GM19324 (cell line): ENCODE data around the gene PAX3.
"Not testable (repeated sequence)": the region's sequence is repeated elsewhere in the genome, so short reads cannot be mapped to it uniquely, and the experiment has no call there.

Experiments used
- ATAC-seq: cut with Tn5 transposase; IDR thresholded peaks from one replicate; pipeline ENCODE4 v1.9.1; 2021; ENCODE audit warnings: mild to moderate bottlenecking, moderate library complexity; ENCODE audit not compliant: unreplicated experiment, low FRiP score

Gene PAX3

DNA sequence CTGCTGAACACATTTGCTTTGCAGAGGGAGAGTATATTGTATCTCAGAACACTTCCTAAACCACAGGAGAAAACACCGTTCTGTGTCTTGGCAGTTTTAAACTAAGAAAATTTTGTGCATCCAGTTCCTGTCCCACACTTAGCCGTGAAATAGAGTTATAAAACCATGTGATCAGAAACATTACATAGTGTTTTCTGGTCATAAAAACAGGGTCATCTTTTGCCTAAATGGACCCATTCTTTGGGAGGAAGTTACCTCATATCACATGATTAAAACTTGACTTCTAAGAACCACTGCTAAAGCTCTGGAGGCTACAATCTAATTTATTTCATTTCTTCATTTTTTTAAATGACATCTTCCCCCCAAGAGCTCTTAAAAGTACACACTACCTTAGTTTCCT, 138.7 kb downstream of the PAX3 start:
- ATAC-seq: no peak

DNA sequence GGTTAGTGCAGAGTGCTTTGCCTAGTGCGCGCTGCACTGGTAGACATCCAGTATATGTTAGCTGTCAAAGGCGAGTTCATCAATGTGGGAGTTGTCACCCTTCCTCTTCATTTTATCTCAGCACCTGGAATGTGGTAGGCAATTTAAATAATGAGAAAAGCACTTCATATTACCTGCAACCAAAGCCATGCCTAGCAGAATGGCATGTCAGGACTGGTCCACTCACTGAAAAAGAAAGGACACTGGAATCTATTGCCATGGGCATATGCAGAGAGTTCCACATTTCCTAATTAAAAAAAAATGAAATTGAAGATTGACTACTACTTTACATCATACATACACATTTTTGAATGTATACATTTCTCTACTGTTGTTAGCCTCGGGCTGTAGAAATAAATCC, 139.6 kb downstream of the PAX3 start:
- no peak for ATAC-seq

DNA sequence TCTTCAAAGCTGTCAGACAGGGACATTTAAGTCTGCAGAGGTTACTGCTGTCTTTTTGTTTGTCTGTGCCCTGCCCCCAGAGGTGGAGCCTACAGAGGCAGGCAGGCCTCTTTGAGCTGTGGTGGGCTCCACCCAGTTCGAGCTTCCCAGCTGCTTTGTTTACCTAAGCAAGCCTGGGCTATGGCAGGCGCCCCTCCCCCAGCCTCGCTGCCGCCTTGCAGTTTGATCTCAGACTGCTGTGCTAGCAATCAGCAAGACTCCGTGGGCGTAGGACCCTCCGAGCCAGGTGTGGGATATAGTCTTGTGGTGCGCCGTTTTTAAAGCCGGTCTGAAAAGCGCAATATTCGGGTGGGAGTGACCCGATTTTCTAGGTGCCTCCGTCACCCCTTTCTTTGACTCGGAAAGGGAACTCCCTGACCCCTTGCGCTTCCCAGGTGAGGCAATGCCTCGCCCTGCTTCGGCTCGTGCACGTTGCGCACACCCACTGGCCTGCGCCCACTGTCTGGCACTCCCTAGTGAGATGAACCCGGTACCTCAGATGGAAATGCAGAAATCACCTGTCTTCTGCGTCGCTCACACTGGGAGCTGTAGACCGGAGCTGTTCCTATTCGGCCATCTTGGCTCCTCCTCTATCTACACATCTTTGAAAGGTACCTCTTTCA, 143.7 kb downstream of the PAX3 start:
- ATAC-seq: not testable (repeated sequence)
